ENCODE results near the gene DNAJC1.

DNAJC1 gene

GRCh38 chr10:22027364-22028238 lies 24.1 kb upstream of the DNAJC1 start:
- H3K36me3 ChIP-seq (replicated peaks; ENCODE audit: insufficient read depth, low read length) = no peaks in the 10 kb centered on the region
- no peak overlapping the region for H3K4me2 ChIP-seq (ENCODE audit: low read depth, low read length)
- no peaks in the 10 kb centered on the region for H3K4me1 ChIP-seq (ENCODE audit: low read length)
- no peak overlapping the region for H3K9ac ChIP-seq (ENCODE audit: low read length)
- DNase-seq = no peak
- H3K79me2 ChIP-seq (ENCODE audit: low read length) = no peaks in the 10 kb centered on the region
- no peaks in the 10 kb centered on the region for H3K9me2 ChIP-seq (replicated peaks; ENCODE audit: insufficient read depth, low read length)
- no peaks in the 10 kb centered on the region for H3F3A ChIP-seq (ENCODE audit: insufficient read depth, low read length)
- no peak overlapping the region for H3K4me3 ChIP-seq (ENCODE audit: low read length)
- H3K9me3 ChIP-seq (replicated peaks; ENCODE audit: insufficient read depth, low read length) = no peaks in the 10 kb centered on the region
- no peak overlapping the region for H3K27ac ChIP-seq (ENCODE audit: low read length)
- no peaks in the 10 kb centered on the region for H3K27me3 ChIP-seq (replicated peaks; ENCODE audit: insufficient read depth, low read length)
- TF ChIP-seq EZH2 (optimal IDR thresholded peaks at IDR 0.05; ENCODE audit: low read depth, low read length) (no peak), CTCF (IDR thresholded peaks at IDR 0.05; ENCODE audit: low read length) (no peak), EZH2phosphoT487 (IDR thresholded peaks at IDR 0.05; ENCODE audit: low read length) (no peak)
- no peak overlapping the region for H2AFZ ChIP-seq (ENCODE audit: low read length)
- H4K20me1 ChIP-seq (ENCODE audit: insufficient read depth, low read length) = no peaks in the 10 kb centered on the region

GRCh38 chr10:22026287-22026686 lies 22.8 kb upstream of the DNAJC1 start:
- Histone ChIP-seq H3K9ac (ENCODE audit: low read length) (no peak overlapping the region), H3K27me3 (replicated peaks; ENCODE audit: insufficient read depth, low read length) (no peaks in the 10 kb centered on the region), H3K27ac (ENCODE audit: low read length) (no peak overlapping the region), H3K36me3 (replicated peaks; ENCODE audit: insufficient read depth, low read length) (no peaks in the 10 kb centered on the region), H3F3A (ENCODE audit: insufficient read depth, low read length) (no peaks in the 10 kb centered on the region), H3K4me3 (ENCODE audit: low read length) (no peak overlapping the region), H3K4me1 (ENCODE audit: low read length) (no peaks in the 10 kb centered on the region), H3K9me2 (replicated peaks; ENCODE audit: insufficient read depth, low read length) (no peaks in the 10 kb centered on the region), H4K20me1 (ENCODE audit: insufficient read depth, low read length) (no peaks in the 10 kb centered on the region), H2AFZ (ENCODE audit: low read length) (no peak overlapping the region), H3K79me2 (ENCODE audit: low read length) (no peaks in the 10 kb centered on the region), H3K9me3 (replicated peaks; ENCODE audit: insufficient read depth, low read length) (no peaks in the 10 kb centered on the region), H3K4me2 (ENCODE audit: low read depth, low read length) (no peak overlapping the region)
- no peak for DNase-seq
- TF ChIP-seq EZH2 (optimal IDR thresholded peaks at IDR 0.05; ENCODE audit: low read depth, low read length) (no peak), EZH2phosphoT487 (IDR thresholded peaks at IDR 0.05; ENCODE audit: low read length) (no peak), CTCF (IDR thresholded peaks at IDR 0.05; ENCODE audit: low read length) (no peak)

GRCh38 chr10:22023508-22023907 lies 20.0 kb upstream of the DNAJC1 start:
- Histone ChIP-seq H4K20me1 (ENCODE audit: insufficient read depth, low read length) (no peaks in the 10 kb centered on the region), H3K4me2 (ENCODE audit: low read depth, low read length) (no peak overlapping the region), H2AFZ (ENCODE audit: low read length) (no peak overlapping the region), H3K4me1 (ENCODE audit: low read length) (no peaks in the 10 kb centered on the region), H3K4me3 (ENCODE audit: low read length) (no peak overlapping the region), H3K79me2 (ENCODE audit: low read length) (no peaks in the 10 kb centered on the region), H3K9me3 (replicated peaks; ENCODE audit: insufficient read depth, low read length) (no peaks in the 10 kb centered on the region), H3K36me3 (replicated peaks; ENCODE audit: insufficient read depth, low read length) (no peaks in the 10 kb centered on the region), H3K9me2 (replicated peaks; ENCODE audit: insufficient read depth, low read length) (no peaks in the 10 kb centered on the region), H3K27me3 (replicated peaks; ENCODE audit: insufficient read depth, low read length) (no peaks in the 10 kb centered on the region), H3K9ac (ENCODE audit: low read length) (no peak overlapping the region), H3K27ac (ENCODE audit: low read length) (no peak overlapping the region), H3F3A (ENCODE audit: insufficient read depth, low read length) (no peaks in the 10 kb centered on the region)
- no peak for DNase-seq
- TF ChIP-seq EZH2phosphoT487 (IDR thresholded peaks at IDR 0.05; ENCODE audit: low read length) (no peak), CTCF (IDR thresholded peaks at IDR 0.05; ENCODE audit: low read length) (no peak), EZH2 (optimal IDR thresholded peaks at IDR 0.05; ENCODE audit: low read depth, low read length) (no peak)
